GM23338 (cell line): ENCODE results near the gene NRL. TPM values are rescaled to one million over a fixed set of nuclear protein-coding genes. Genes with fewer than 3 reads are reported as not detected.

Experiments used
- ATAC-seq: fragments of 200-7000 bp; cut with Tn5 transposase; 3 replicates; pipeline ENCODE4 v1.9.1; 2020
- DNase-seq: peaks from one replicate; pipeline ENCODE4 v3.0.0-alpha.2; 2015; ENCODE audit warnings: low spot score
- H2AFZ ChIP-seq: fragments of 200-600 bp; sonication (generic); 2 replicates; pipeline ENCODE4 v1.8.0; 2016; ENCODE audit warnings: antibody characterized with exemption, mild to moderate bottlenecking, moderate library complexity
- H3F3A ChIP-seq: fragments of 200-600 bp; sonication (generic); replicated peaks from 2 replicates; pipeline ENCODE4 v1.8.0; 2017; ENCODE audit warnings: antibody characterized with exemption, mixed run types, low read depth
- H3K27ac ChIP-seq: fragments of 200-600 bp; sonication (generic); 2 replicates; pipeline ENCODE4 v1.6.1; 2016; ENCODE audit warnings: low read depth
- H3K27me3 ChIP-seq: fragments of 200-600 bp; sonication (generic); 2 replicates; pipeline ENCODE4 v1.8.0; 2016; ENCODE audit warnings: mild to moderate bottlenecking, mixed run types, moderate library complexity; ENCODE audit not compliant: insufficient read depth
- H3K36me3 ChIP-seq: fragments of 200-600 bp; sonication (generic); 2 replicates; pipeline ENCODE4 v1.8.0; 2016; ENCODE audit warnings: mild to moderate bottlenecking; ENCODE audit not compliant: insufficient read depth
- H3K4me1 ChIP-seq: fragments of 200-600 bp; sonication (generic); 2 replicates; pipeline ENCODE4 v1.8.0; 2016; ENCODE audit warnings: mild to moderate bottlenecking, moderate library complexity; ENCODE audit not compliant: insufficient read depth
- H3K4me2 ChIP-seq: fragments of 200-600 bp; sonication (generic); 2 replicates; pipeline ENCODE4 v1.7.1; 2017; ENCODE audit warnings: mixed run types
- H3K4me3 ChIP-seq: fragments of 200-600 bp; sonication (generic); 2 replicates; pipeline ENCODE4 v1.6.1; 2016; ENCODE audit warnings: mixed run types
- H3K79me2 ChIP-seq: fragments of 200-600 bp; sonication (generic); replicated peaks from 2 replicates; pipeline ENCODE4 v1.8.0; 2017; ENCODE audit warnings: mild to moderate bottlenecking; ENCODE audit not compliant: insufficient read depth
- H3K9me2 ChIP-seq: fragments of 200-600 bp; sonication (generic); 2 replicates; pipeline ENCODE4 v1.8.0; 2017; ENCODE audit not compliant: insufficient read depth
- H4K20me1 ChIP-seq: fragments of 200-600 bp; sonication (generic); replicated peaks from 2 replicates; pipeline ENCODE4 v1.8.0; 2017; ENCODE audit warnings: mild to moderate bottlenecking; ENCODE audit not compliant: insufficient read depth
- H3K27ac Mint-ChIP-seq: 2 replicates; pipeline ENCODE4 v1.8.0; 2020; ENCODE audit warnings: inconsistent platforms, mild to moderate bottlenecking, moderate library complexity, mixed read lengths
- H3K27me3 Mint-ChIP-seq: 3 replicates; pipeline ENCODE4 v1.8.0; 2022; ENCODE audit warnings: low read depth, mild to moderate bottlenecking, moderate library complexity, mixed read lengths, inconsistent platforms; ENCODE audit not compliant: insufficient read depth, poor library complexity
- H3K36me3 Mint-ChIP-seq: 3 replicates; pipeline ENCODE4 v1.8.0; 2021; ENCODE audit warnings: low read depth, mild to moderate bottlenecking, inconsistent platforms, moderate library complexity, mixed read lengths
- H3K4me1 Mint-ChIP-seq: 3 replicates; pipeline ENCODE4 v1.8.0; 2020; ENCODE audit warnings: mild to moderate bottlenecking, inconsistent platforms, mixed read lengths
- H3K4me3 Mint-ChIP-seq: 3 replicates; pipeline ENCODE4 v1.8.0; 2021; ENCODE audit warnings: moderate library complexity, mild to moderate bottlenecking, inconsistent platforms, mixed read lengths
- H3K9me3 Mint-ChIP-seq: 3 replicates; pipeline ENCODE4 v1.8.0; 2020; ENCODE audit warnings: moderate library complexity, mild to moderate bottlenecking, inconsistent platforms, mixed read lengths
- CREB1 ChIP-seq: fragments of 250-450 bp; sonication (Bioruptor Pico); IDR thresholded peaks from 2 replicates; pipeline ENCODE4 v1.5.0; 2020; ENCODE audit warnings: low read depth, mild to moderate bottlenecking, moderate library complexity
- CTCF ChIP-seq, 2 experiments: fragments of 200-600 bp in 1 of 2; sonication (generic) in 1 of 2; conservative IDR thresholded peaks; 2 replicates each; pipeline versions ENCODE4 v1.5.1 to v1.6.1; 2016 to 2017; ENCODE audit warnings: antibody characterized with exemption in 2 of 2, low read depth in 2 of 2, mild to moderate bottlenecking in 2 of 2, moderate library complexity in 1 of 2
- ETS1 ChIP-seq: IDR thresholded peaks from 2 replicates; pipeline ENCODE4 v1.6.1; 2016; ENCODE audit warnings: antibody characterized with exemption
- EZH2 ChIP-seq: fragments of 200-600 bp; sonication (generic); IDR thresholded peaks from one replicate; pipeline ENCODE4 v1.8.0; 2017; ENCODE audit warnings: antibody characterized with exemption, mild to moderate bottlenecking, low read depth; ENCODE audit not compliant: unreplicated experiment
- EZH2phosphoT487 ChIP-seq: fragments of 200-600 bp; sonication (generic); IDR thresholded peaks from one replicate; pipeline ENCODE4 v1.8.1; 2018; ENCODE audit warnings: antibody characterized with exemption; ENCODE audit not compliant: unreplicated experiment
- JUNB ChIP-seq: IDR thresholded peaks from one replicate; pipeline ENCODE4 v1.6.1; 2016; ENCODE audit warnings: antibody characterized with exemption; ENCODE audit not compliant: unreplicated experiment
- NANOG ChIP-seq: IDR thresholded peaks from 2 replicates; pipeline ENCODE4 v1.6.1; 2016; ENCODE audit warnings: antibody characterized with exemption, borderline replicate concordance
- POLR2AphosphoS5 ChIP-seq: IDR thresholded peaks from 2 replicates; pipeline ENCODE4 v1.6.1; 2016; ENCODE audit warnings: antibody characterized with exemption, low read depth
- REST ChIP-seq: IDR thresholded peaks from one replicate; pipeline ENCODE4 v1.6.1; 2018; ENCODE audit warnings: antibody characterized with exemption; ENCODE audit not compliant: unreplicated experiment
- STAT1 ChIP-seq: IDR thresholded peaks from one replicate; pipeline ENCODE4 v1.6.1; 2016; ENCODE audit warnings: antibody characterized with exemption; ENCODE audit not compliant: unreplicated experiment
- ZNF114 ChIP-seq: fragments of 250-450 bp; sonication (Bioruptor Pico); IDR thresholded peaks from 2 replicates; pipeline ENCODE4 v1.5.0; 2020; ENCODE audit warnings: mild to moderate bottlenecking, moderate library complexity
- ZNF331 ChIP-seq: fragments of 250-450 bp; sonication (Bioruptor Pico); IDR thresholded peaks from 2 replicates; pipeline ENCODE4 v1.5.0; 2020; ENCODE audit warnings: low read depth, mild to moderate bottlenecking, moderate library complexity
- ZNF462 ChIP-seq: fragments of 250-450 bp; sonication (Bioruptor Pico); IDR thresholded peaks from 2 replicates; pipeline ENCODE4 v1.5.0; 2020; ENCODE audit warnings: mild to moderate bottlenecking, moderate library complexity
- polyA plus RNA-seq: library from polyadenylated mRNA; unstranded; fragments of >200 nt; fragmentation: Nextera tagmentation; extraction: Ambion mirVana; gene quantifications from 2 replicates; pipeline ENCODE4 v1.2.1, GENCODE V29; 2016
- total RNA-seq: library from RNA; depleted of rRNA; stranded (reverse); fragments of >200 nt; shearing (Covaris generic); gene quantifications from 2 replicates; pipeline ENCODE4 v1.2.3, GENCODE V29; 2014

The NRL gene
- total and polyA plus RNA-seq, 2 experiments from 2014 or later: 1.8 to 2.2 TPM

- H3K27ac Mint-ChIP-seq: no peak overlapping the region
- Histone ChIP-seq H3K4me3 (no peak overlapping the region), H3K9me2 (no peaks in the 10 kb centered on the region), H3K27me3 (no peaks in the 10 kb centered on the region), H3K79me2 (no peaks in the 10 kb centered on the region), H3K27ac (no peak overlapping the region), H3K4me1 (no peaks in the 10 kb centered on the region), H3K36me3 (no peaks in the 10 kb centered on the region), H3K4me2 (no peak overlapping the region), H2AFZ (no peak overlapping the region), H4K20me1 (no peaks in the 10 kb centered on the region), H3F3A (no peaks in the 10 kb centered on the region)
- no peak for TF ChIP-seq EZH2
- TF ChIP-seq STAT1: no peak
- no peak for TF ChIP-seq REST
- no peak for TF ChIP-seq ZNF462 (CRISPR knock-in tag)
- no peak for TF ChIP-seq EZH2phosphoT487
- no peak for TF ChIP-seq NANOG
- TF ChIP-seq ETS1: no peak
- TF ChIP-seq ZNF331 (CRISPR knock-in tag): no peak
- no peak for TF ChIP-seq CREB1
- TF ChIP-seq POLR2AphosphoS5: no peak
- TF ChIP-seq CTCF (conservative IDR thresholded peaks at IDR 0.05; ENCODE audit: low read depth in 2 of 2): no peak
- no peak for TF ChIP-seq ZNF114 (CRISPR knock-in tag)
- no peak for TF ChIP-seq JUNB
- no peak for DNase-seq
- peaks cover 27% of the 10 kb centered on the region for H3K36me3 Mint-ChIP-seq
- no peaks in the 10 kb centered on the region; the same call in 2 of the 3 replicates for H3K9me3 Mint-ChIP-seq
- H3K27me3 Mint-ChIP-seq: peaks cover 16% of the 10 kb centered on the region
- ATAC-seq: no peak
- peaks cover 21% of the 10 kb centered on the region for H3K4me1 Mint-ChIP-seq
- no peak overlapping the region for H3K4me3 Mint-ChIP-seq
These were observed 58.6 kb downstream of the NRL start for GRCh38 chr14:24055971-24056799.
